ENCODE measurements around the gene PMIS2.

GRCh38 chr19:35549174-35549788, 36.7 kb upstream of the PMIS2 start:
- TF ChIP-seq CREB1 (IDR thresholded peaks at IDR 0.05) (no peak), TAF1 (IDR thresholded peaks at IDR 0.05; ENCODE audit: low read depth, low read length) (no peak), HDAC6 (IDR thresholded peaks at IDR 0.05; ENCODE audit: low read depth, low read length) (no peak), ASH2L (IDR thresholded peaks at IDR 0.05; ENCODE audit: low read length) (no peak), FOSL1 (IDR thresholded peaks at IDR 0.05; ENCODE audit: insufficient read depth, low read depth, low read length) (no peak), USF2 (IDR thresholded peaks at IDR 0.05; ENCODE audit: low read length) (no peak), CTCF (IDR thresholded peaks at IDR 0.05; ENCODE audit: control extremely low read depth in 1 of 3, insufficient read depth in 1 of 3, low read depth in 1 of 3, low read length in 3 of 3) (peak; percentile 64 to 92 (median 78)), POLR2A (IDR thresholded peaks at IDR 0.05; ENCODE audit: control extremely low read depth in 1 of 2, low read depth in 2 of 2, low read length in 2 of 2) (no peak), ATF2 (IDR thresholded peaks at IDR 0.05; ENCODE audit: low read length) (no peak), CBX8 (IDR thresholded peaks at IDR 0.05; ENCODE audit: borderline replicate concordance, low read depth, low read length) (no peak), SRF (IDR thresholded peaks at IDR 0.05; ENCODE audit: low read depth, low read length) (no peak), CEBPB (IDR thresholded peaks at IDR 0.05; ENCODE audit: low read depth, low read length) (no peak), SUZ12 (IDR thresholded peaks at IDR 0.05; ENCODE audit: low read length) (no peak)
- TF ChIP-seq, protein P1, sequence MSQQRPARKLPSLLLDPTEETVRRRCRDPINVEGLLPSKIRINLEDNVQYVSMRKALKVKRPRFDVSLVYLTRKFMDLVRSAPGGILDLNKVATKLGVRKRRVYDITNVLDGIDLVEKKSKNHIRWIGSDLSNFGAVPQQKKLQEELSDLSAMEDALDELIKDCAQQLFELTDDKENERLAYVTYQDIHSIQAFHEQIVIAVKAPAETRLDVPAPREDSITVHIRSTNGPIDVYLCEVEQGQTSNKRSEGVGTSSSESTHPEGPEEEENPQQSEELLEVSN (IDR thresholded peaks at IDR 0.05): no peak
